SK-N-SH (cell line): ENCODE results near the gene GLI2. TPM values are rescaled to one million over a fixed set of nuclear protein-coding genes. Genes with fewer than 3 reads are reported as not detected.

ENCODE experiments used
- CTCF ChIA-PET: fragments of 300-600, 350-600 bp; formaldehyde crosslinking; extraction: SDS; loops from one replicate; lab custom pipeline; 2021; lab: Yijun Ruan, JAX
- POLR2A ChIA-PET: fragments of 350-600 bp; sonication (Branson Sonifier 250); formaldehyde crosslinking; extraction: SDS; loops from one replicate; lab custom pipeline; 2020; ENCODE audit warnings: antibody characterized with exemption, inconsistent platforms; lab: Yijun Ruan, JAX
- DNase-seq: peaks from one replicate; pipeline ENCODE4 v3.0.0; 2012
- H2AFZ ChIP-seq: fragments of 200-600 bp; sonication (generic); 2 replicates; pipeline ENCODE4 v1.8.1; 2016; ENCODE audit warnings: antibody characterized with exemption, mild to moderate bottlenecking, low read depth
- H3F3A ChIP-seq: fragments of 200-600 bp; sonication (generic); replicated peaks from 2 replicates; pipeline ENCODE3; 2016; ENCODE audit warnings: antibody characterized with exemption, mild to moderate bottlenecking; ENCODE audit not compliant: insufficient read depth
- H3K27ac ChIP-seq, 2 experiments: fragments of 200-500 bp in 1 of 2; fragments of 200-600 bp in 1 of 2; sonication (Bioruptor generic) in 1 of 2; sonication (generic), shearing (Covaris generic) in 1 of 2; 2 replicates each; pipeline versions ENCODE4 v1.5.1 to v1.6.1; 2014 to 2016; ENCODE audit warnings: low read depth in 2 of 2, inconsistent platforms in 1 of 2, low read length in 1 of 2, mild to moderate bottlenecking in 1 of 2, mixed read lengths in 1 of 2
- H3K27me3 ChIP-seq: fragments of 200-600 bp; sonication (generic), shearing (Covaris generic); 2 replicates; pipeline ENCODE4 v1.6.1; 2016; ENCODE audit warnings: mixed run types; ENCODE audit not compliant: insufficient read depth
- H3K36me3 ChIP-seq, 2 experiments: fragments of 200-500 bp in 1 of 2; fragments of 200-600 bp in 1 of 2; sonication (Bioruptor generic) in 1 of 2; sonication (generic) in 1 of 2; replicated peaks in 1 of 2; 2 replicates each; pipeline versions ENCODE3 to v1.5.1; 2014 to 2016; ENCODE audit warnings: low read length in 1 of 2, mild to moderate bottlenecking in 1 of 2; ENCODE audit not compliant: insufficient read depth in 2 of 2, control insufficient read depth in 1 of 2
- H3K4me1 ChIP-seq, 2 experiments: fragments of 200-500 bp in 1 of 2; fragments of 200-600 bp in 1 of 2; sonication (Bioruptor generic) in 1 of 2; sonication (generic), shearing (Covaris generic) in 1 of 2; 2 replicates each; pipeline versions ENCODE4 v1.5.1 to v1.6.1; 2014 to 2016; ENCODE audit warnings: low read depth in 1 of 2, low read length in 1 of 2, mixed run types in 1 of 2; ENCODE audit not compliant: insufficient read depth in 2 of 2, control insufficient read depth in 1 of 2
- H3K4me2 ChIP-seq: fragments of 200-600 bp; sonication (generic), shearing (Covaris generic); 2 replicates; pipeline ENCODE4 v1.6.1; 2017; ENCODE audit warnings: mixed run types
- H3K4me3 ChIP-seq, 2 experiments: fragments of 200-500 bp in 1 of 2; fragments of 200-600 bp in 1 of 2; sonication (Bioruptor generic) in 1 of 2; sonication (generic), shearing (Covaris generic) in 1 of 2; 2 replicates each; pipeline versions ENCODE4 v1.5.1 to v1.8.1; 2014 to 2016; ENCODE audit warnings: low read depth in 2 of 2, inconsistent platforms in 1 of 2, low read length in 1 of 2, mild to moderate bottlenecking in 1 of 2, mixed read lengths in 1 of 2, moderate library complexity in 1 of 2
- H3K79me2 ChIP-seq: fragments of 200-600 bp; sonication (generic); 2 replicates; pipeline ENCODE4 v1.8.1; 2017; ENCODE audit warnings: mild to moderate bottlenecking; ENCODE audit not compliant: insufficient read depth
- H3K9ac ChIP-seq: fragments of 200-600 bp; sonication (generic); 2 replicates; pipeline ENCODE4 v1.6.1; 2017; ENCODE audit warnings: mixed run types
- H3K9me2 ChIP-seq: fragments of 200-600 bp; sonication (generic); 2 replicates; pipeline ENCODE4 v1.6.1; 2017; ENCODE audit warnings: mixed run types
- H3K9me3 ChIP-seq: fragments of 200-600 bp; sonication (generic); 2 replicates; pipeline ENCODE4 v1.6.1; 2017; ENCODE audit warnings: mixed run types, mild to moderate bottlenecking, moderate library complexity
- H4K20me1 ChIP-seq: fragments of 200-600 bp; sonication (generic); 2 replicates; pipeline ENCODE4 v1.6.1; 2017; ENCODE audit warnings: mild to moderate bottlenecking, mixed run types; ENCODE audit not compliant: insufficient read depth
- EZH2phosphoT487 ChIP-seq: fragments of 200-600 bp; sonication (generic); IDR thresholded peaks from 2 replicates; pipeline ENCODE4 v1.6.1; 2017; ENCODE audit warnings: low read depth, mixed run types, mild to moderate bottlenecking, antibody characterized with exemption, moderate library complexity, borderline replicate concordance
- FOSL2 ChIP-seq: IDR thresholded peaks from 2 replicates; pipeline ENCODE4 v1.4.0; 2012; ENCODE audit warnings: low read depth, mild to moderate bottlenecking, moderate library complexity, borderline replicate concordance
- FOXM1 ChIP-seq: IDR thresholded peaks from 2 replicates; pipeline ENCODE4 v1.4.0; 2012; ENCODE audit warnings: low read depth, mild to moderate bottlenecking
- GABPA ChIP-seq: IDR thresholded peaks from 2 replicates; pipeline ENCODE4 v1.4.0; 2012; ENCODE audit warnings: low read depth, mild to moderate bottlenecking
- MAX ChIP-seq: IDR thresholded peaks from 2 replicates; pipeline ENCODE4 v1.4.0; 2012; ENCODE audit warnings: low read depth
- PBX3 ChIP-seq: IDR thresholded peaks from 2 replicates; pipeline ENCODE4; 2012
- POLR2AphosphoS5 ChIP-seq: IDR thresholded peaks from 2 replicates; pipeline ENCODE4 v1.6.1; 2012; ENCODE audit warnings: low read depth, low read length
- RAD21 ChIP-seq: IDR thresholded peaks from 2 replicates; pipeline ENCODE4 v1.6.1; 2012; ENCODE audit warnings: mild to moderate bottlenecking, low read length
- RFX5 ChIP-seq: IDR thresholded peaks from 2 replicates; pipeline ENCODE4 v1.6.1; 2012; ENCODE audit warnings: mild to moderate bottlenecking, improper control_type of control experiment, low read length
- SIN3A ChIP-seq: IDR thresholded peaks from 2 replicates; pipeline ENCODE4 v1.6.1; 2012; ENCODE audit warnings: low read depth, mild to moderate bottlenecking, low read length, moderate library complexity, borderline replicate concordance
- SMC3 ChIP-seq: IDR thresholded peaks from 2 replicates; pipeline ENCODE4 v1.6.1; 2012; ENCODE audit warnings: low read depth, low read length, improper control_type of control experiment
- TCF12 ChIP-seq: IDR thresholded peaks from 2 replicates; pipeline ENCODE4 v1.4.0; 2012
- YY1 ChIP-seq: IDR thresholded peaks from 2 replicates; pipeline ENCODE4 v1.4.0; 2012; ENCODE audit warnings: low read depth, mild to moderate bottlenecking
- WGBS: methylation state at CpG from one replicate; pipeline ENCODE4 v1.1.6; 2017; ENCODE audit warnings: low lambda C conversion rate; 5-methylcytosine and 5-hydroxymethylcytosine counted together
- polyA plus RNA-seq, 3 experiments: library from polyadenylated mRNA; depleted of rRNA; stranded (reverse); fragments of >200 nt; gene quantifications; 2 replicates each; pipeline ENCODE4 v1.2.3, GENCODE V29; 2012
- TF ChIP-seq, protein P1 (sequence below): IDR thresholded peaks from 2 replicates; pipeline ENCODE4 v1.4.0; 2012; ENCODE audit warnings: low read depth, borderline replicate concordance
- TF ChIP-seq, protein P2 (sequence below): fragments of 150-350 bp; IDR thresholded peaks from 2 replicates; pipeline ENCODE4 v1.6.1; 2016; ENCODE audit warnings: mild to moderate bottlenecking, low read depth, low read length
- TF ChIP-seq, protein P3 (sequence below): fragments of 200-600 bp; sonication (generic); IDR thresholded peaks from 2 replicates; pipeline ENCODE4 v1.6.1; 2017; ENCODE audit warnings: antibody characterized with exemption, mild to moderate bottlenecking, moderate library complexity

Gene GLI2
- polyA plus RNA-seq, 1 of the 3 experiments (the other 2 are of a cell fraction): 3.4 TPM

GRCh38 chr2:120777170-120777751 lies 41.6 kb downstream of the GLI2 start:
- 97% methylated on average over 13 of the region's 14 CpGs for WGBS
- peaks cover 82% of the 10 kb centered on the region for H3K79me2 ChIP-seq
- no peak overlapping the region for H2AFZ ChIP-seq

GRCh38 chr2:120777787-120778186 lies 42.1 kb downstream of the GLI2 start:
- no peak for DNase-seq
- peaks cover 82% of the 10 kb centered on the region for H3K79me2 ChIP-seq
- H3K27me3 ChIP-seq: no peaks in the 10 kb centered on the region
- H4K20me1 ChIP-seq: peaks cover 43% of the 10 kb centered on the region
- H3K4me3 ChIP-seq: no peak overlapping the region
- no peaks in the 10 kb centered on the region for H3K9me2 ChIP-seq
- H3K36me3 ChIP-seq: no peaks in the 10 kb centered on the region
- no peak overlapping the region for H3K4me2 ChIP-seq
- no peak overlapping the region for H3K9ac ChIP-seq
- TF ChIP-seq MAX: no peak
- TF ChIP-seq TCF12: no peak
- TF ChIP-seq POLR2AphosphoS5: no peak
- no peak for TF ChIP-seq RFX5
- TF ChIP-seq PBX3: no peak
- no peak for TF ChIP-seq FOXM1
- TF ChIP-seq, protein P1, sequence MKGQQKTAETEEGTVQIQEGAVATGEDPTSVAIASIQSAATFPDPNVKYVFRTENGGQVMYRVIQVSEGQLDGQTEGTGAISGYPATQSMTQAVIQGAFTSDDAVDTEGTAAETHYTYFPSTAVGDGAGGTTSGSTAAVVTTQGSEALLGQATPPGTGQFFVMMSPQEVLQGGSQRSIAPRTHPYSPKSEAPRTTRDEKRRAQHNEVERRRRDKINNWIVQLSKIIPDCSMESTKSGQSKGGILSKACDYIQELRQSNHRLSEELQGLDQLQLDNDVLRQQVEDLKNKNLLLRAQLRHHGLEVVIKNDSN: no peak
- TF ChIP-seq RAD21: no peak
- peaks cover 21 to 40% of the 10 kb centered on the region in 2 experiments for H3K4me1 ChIP-seq
- ChIA-PET CTCF (interaction anchor here (1.0 to 1.4 kb wide), 3 partner anchors 41 to 82 kb away, joined by 3 to 4 read pairs (median 4); partner anchors contain the start of gene GLI2), POLR2A (no interaction called here)
- no peak overlapping the region for H3K27ac ChIP-seq
- 100% methylated on average over 1 of the region's 5 CpGs for WGBS
- no peak overlapping the region for H2AFZ ChIP-seq
- no peaks in the 10 kb centered on the region for H3F3A ChIP-seq
- no peaks in the 10 kb centered on the region for H3K9me3 ChIP-seq

More at GRCh38 chr2:120777170-120777751, 41.6 kb downstream of the GLI2 start:
- no peak overlapping the region for H3K27ac ChIP-seq
- TF ChIP-seq SIN3A (no peak), FOSL2 (no peak), YY1 (no peak), GABPA (no peak), FOXM1 (no peak), SMC3 (no peak), EZH2phosphoT487 (no peak)
- TF ChIP-seq, protein P1: no peak
- TF ChIP-seq, protein P2, sequence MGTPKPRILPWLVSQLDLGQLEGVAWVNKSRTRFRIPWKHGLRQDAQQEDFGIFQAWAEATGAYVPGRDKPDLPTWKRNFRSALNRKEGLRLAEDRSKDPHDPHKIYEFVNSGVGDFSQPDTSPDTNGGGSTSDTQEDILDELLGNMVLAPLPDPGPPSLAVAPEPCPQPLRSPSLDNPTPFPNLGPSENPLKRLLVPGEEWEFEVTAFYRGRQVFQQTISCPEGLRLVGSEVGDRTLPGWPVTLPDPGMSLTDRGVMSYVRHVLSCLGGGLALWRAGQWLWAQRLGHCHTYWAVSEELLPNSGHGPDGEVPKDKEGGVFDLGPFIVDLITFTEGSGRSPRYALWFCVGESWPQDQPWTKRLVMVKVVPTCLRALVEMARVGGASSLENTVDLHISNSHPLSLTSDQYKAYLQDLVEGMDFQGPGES: no peak
- TF ChIP-seq, protein P3, sequence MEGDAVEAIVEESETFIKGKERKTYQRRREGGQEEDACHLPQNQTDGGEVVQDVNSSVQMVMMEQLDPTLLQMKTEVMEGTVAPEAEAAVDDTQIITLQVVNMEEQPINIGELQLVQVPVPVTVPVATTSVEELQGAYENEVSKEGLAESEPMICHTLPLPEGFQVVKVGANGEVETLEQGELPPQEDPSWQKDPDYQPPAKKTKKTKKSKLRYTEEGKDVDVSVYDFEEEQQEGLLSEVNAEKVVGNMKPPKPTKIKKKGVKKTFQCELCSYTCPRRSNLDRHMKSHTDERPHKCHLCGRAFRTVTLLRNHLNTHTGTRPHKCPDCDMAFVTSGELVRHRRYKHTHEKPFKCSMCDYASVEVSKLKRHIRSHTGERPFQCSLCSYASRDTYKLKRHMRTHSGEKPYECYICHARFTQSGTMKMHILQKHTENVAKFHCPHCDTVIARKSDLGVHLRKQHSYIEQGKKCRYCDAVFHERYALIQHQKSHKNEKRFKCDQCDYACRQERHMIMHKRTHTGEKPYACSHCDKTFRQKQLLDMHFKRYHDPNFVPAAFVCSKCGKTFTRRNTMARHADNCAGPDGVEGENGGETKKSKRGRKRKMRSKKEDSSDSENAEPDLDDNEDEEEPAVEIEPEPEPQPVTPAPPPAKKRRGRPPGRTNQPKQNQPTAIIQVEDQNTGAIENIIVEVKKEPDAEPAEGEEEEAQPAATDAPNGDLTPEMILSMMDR: no peak
- no peak overlapping the region for H3K4me2 ChIP-seq
- ChIA-PET CTCF (interaction anchor here (1.0 to 3.5 kb wide), 4 partner anchors 41 to 294 kb away, joined by 4 to 12 read pairs (median 4); partner anchors contain the start of gene GLI2), POLR2A (no interaction called here)
- H3F3A ChIP-seq: no peaks in the 10 kb centered on the region
- no peaks in the 10 kb centered on the region for H3K9me2 ChIP-seq
- H3K4me3 ChIP-seq: no peak overlapping the region
- peaks cover 41% of the 10 kb centered on the region for H4K20me1 ChIP-seq
- H3K4me1 ChIP-seq: peaks cover 23 to 39% of the 10 kb centered on the region in 2 experiments
- no peaks in the 10 kb centered on the region for H3K27me3 ChIP-seq
- H3K36me3 ChIP-seq: no peaks in the 10 kb centered on the region
- DNase-seq: no peak
- H3K9me3 ChIP-seq: no peaks in the 10 kb centered on the region
- H3K9ac ChIP-seq: no peak overlapping the region
